HepG2 (cell line): ENCODE measurements around the gene GLB1L. TPM values are rescaled to one million over a fixed set of nuclear protein-coding genes. Genes with fewer than 3 reads are reported as not detected.

Experiments
- DMAP1 ChIP-seq: IDR thresholded peaks from 2 replicates; pipeline ENCODE4 v1.6.1; 2016
- E2F5 ChIP-seq: sonication (generic); formaldehyde crosslinking; conservative IDR thresholded peaks from 2 replicates; pipeline ENCODE4 v1.4.0; 2020; ENCODE audit warnings: missing genetic modification reagents
- GATA4 ChIP-seq: sonication (generic); IDR thresholded peaks from 2 replicates; pipeline ENCODE4 v1.6.1; 2016; ENCODE audit warnings: antibody characterized with exemption, low read depth, borderline replicate concordance
- GTF2F1 ChIP-seq: fragments of 150-350 bp; IDR thresholded peaks from 2 replicates; pipeline ENCODE4 v1.6.1; 2014; ENCODE audit warnings: low read length
- MZF1 ChIP-seq: sonication (generic); formaldehyde crosslinking; IDR thresholded peaks from 2 replicates; pipeline ENCODE4 v1.8.1; 2023; ENCODE audit warnings: mild to moderate bottlenecking, missing genetic modification reagents, borderline replicate concordance
- NRL ChIP-seq: sonication (generic); formaldehyde crosslinking; IDR thresholded peaks from 2 replicates; pipeline ENCODE4 v1.5.0; 2020; ENCODE audit warnings: missing genetic modification reagents, mild to moderate bottlenecking, moderate library complexity, borderline replicate concordance
- SRY ChIP-seq: sonication (generic); formaldehyde crosslinking; IDR thresholded peaks from 2 replicates; pipeline ENCODE4 v1.8.0; 2022; ENCODE audit warnings: mild to moderate bottlenecking, missing genetic modification reagents
- TCF12 ChIP-seq, 2 experiments: fragments of 450-650 bp in 1 of 2; sonication (generic) in 1 of 2; formaldehyde crosslinking in 1 of 2; IDR thresholded peaks; 2 replicates each; pipeline versions ENCODE4 v1.6.1 to v1.8.0; 2017 to 2022; ENCODE audit warnings: antibody characterized with exemption in 1 of 2, mild to moderate bottlenecking in 1 of 2, missing genetic modification reagents in 1 of 2, moderate library complexity in 1 of 2
- TEF ChIP-seq: sonication (generic); formaldehyde crosslinking; IDR thresholded peaks from 2 replicates; pipeline ENCODE4 v1.5.0; 2020; ENCODE audit warnings: missing genetic modification reagents
- ZEB1 ChIP-seq: IDR thresholded peaks from 2 replicates; pipeline ENCODE4 v1.6.1; 2012; ENCODE audit warnings: mild to moderate bottlenecking, low read depth, inconsistent platforms; ENCODE audit not compliant: insufficient replicate concordance
- ZFP62 ChIP-seq: sonication (generic); formaldehyde crosslinking; IDR thresholded peaks from 2 replicates; pipeline ENCODE4 v1.4.0; 2020; ENCODE audit warnings: missing genetic modification reagents
- ZNF12 ChIP-seq: sonication (generic); formaldehyde crosslinking; IDR thresholded peaks from 2 replicates; pipeline ENCODE4 v1.5.0; 2020; ENCODE audit warnings: missing genetic modification reagents
- ZNF235 ChIP-seq: sonication (generic); formaldehyde crosslinking; IDR thresholded peaks from 2 replicates; pipeline ENCODE4 v1.8.1; 2023; ENCODE audit warnings: mild to moderate bottlenecking, missing genetic modification reagents, borderline replicate concordance
- ZNF30 ChIP-seq: sonication (generic); formaldehyde crosslinking; IDR thresholded peaks from 2 replicates; pipeline ENCODE4 v1.5.0; 2020; ENCODE audit warnings: mild to moderate bottlenecking, missing genetic modification reagents
- ZNF44 ChIP-seq: sonication (generic); formaldehyde crosslinking; IDR thresholded peaks from 2 replicates; pipeline ENCODE4 v1.5.1; 2020; ENCODE audit warnings: mild to moderate bottlenecking, missing genetic modification reagents
- polyA plus RNA-seq, 8 experiments: library from polyadenylated mRNA; depleted of rRNA in 3 of 8; stranded (reverse) in 7 of 8; unstranded in 1 of 8; fragments of >200 nt; fragmentation: Illumina TruSeq in 4 of 8; extraction: Trizol in 4 of 8; gene quantifications; 2 replicates each; pipeline versions ENCODE4 v1.2.1 to v1.2.3, GENCODE V29; 2011 to 2016; ENCODE audit warnings: low read depth in 4 of 8, missing spikeins in 1 of 8, mixed read lengths in 1 of 8; ENCODE audit not compliant: insufficient read depth in 1 of 8
- total RNA-seq, 5 experiments: library from RNA; depleted of rRNA; stranded (reverse); fragments of >200 nt; fragmentation: Illumina TruSeq; extraction: Trizol; gene quantifications; 2 replicates each; pipeline ENCODE4 v1.2.3, GENCODE V29; 2016; ENCODE audit warnings: low read depth in 1 of 5
- TF ChIP-seq, protein P1 (sequence below), 2 experiments: sonication (generic) in 1 of 2; formaldehyde crosslinking in 1 of 2; IDR thresholded peaks; 2 replicates each; pipeline versions ENCODE4 v1.4.0 to v1.6.1; 2018 to 2020; ENCODE audit warnings: missing genetic modification reagents in 2 of 2, borderline replicate concordance in 1 of 2, low read depth in 1 of 2, mild to moderate bottlenecking in 1 of 2, missing biosample characterization in 1 of 2
- TF ChIP-seq, protein P2 (sequence below): sonication (generic); formaldehyde crosslinking; IDR thresholded peaks from 2 replicates; pipeline ENCODE4 v1.4.0; 2020; ENCODE audit warnings: low read depth, mild to moderate bottlenecking, missing genetic modification reagents
- TF ChIP-seq, protein P3 (sequence below), 2 experiments: sonication (generic) in 1 of 2; formaldehyde crosslinking in 1 of 2; IDR thresholded peaks; 2 replicates each; pipeline versions ENCODE4 v1.4.0 to v1.6.1; 2016 to 2020; ENCODE audit warnings: borderline replicate concordance in 1 of 2, low read depth in 1 of 2, mild to moderate bottlenecking in 1 of 2, missing genetic modification reagents in 1 of 2

The GLB1L gene
- total and polyA plus RNA-seq, 2 of the 13 experiments (the other 11 are each of a cell fraction or from before 2014, with no cell fraction given): 6.8 to 7.3 TPM

GRCh38 chr2:219207134-219207883 is 37.9 kb downstream of the GLB1L start (continued):
- TF ChIP-seq, protein P1, sequence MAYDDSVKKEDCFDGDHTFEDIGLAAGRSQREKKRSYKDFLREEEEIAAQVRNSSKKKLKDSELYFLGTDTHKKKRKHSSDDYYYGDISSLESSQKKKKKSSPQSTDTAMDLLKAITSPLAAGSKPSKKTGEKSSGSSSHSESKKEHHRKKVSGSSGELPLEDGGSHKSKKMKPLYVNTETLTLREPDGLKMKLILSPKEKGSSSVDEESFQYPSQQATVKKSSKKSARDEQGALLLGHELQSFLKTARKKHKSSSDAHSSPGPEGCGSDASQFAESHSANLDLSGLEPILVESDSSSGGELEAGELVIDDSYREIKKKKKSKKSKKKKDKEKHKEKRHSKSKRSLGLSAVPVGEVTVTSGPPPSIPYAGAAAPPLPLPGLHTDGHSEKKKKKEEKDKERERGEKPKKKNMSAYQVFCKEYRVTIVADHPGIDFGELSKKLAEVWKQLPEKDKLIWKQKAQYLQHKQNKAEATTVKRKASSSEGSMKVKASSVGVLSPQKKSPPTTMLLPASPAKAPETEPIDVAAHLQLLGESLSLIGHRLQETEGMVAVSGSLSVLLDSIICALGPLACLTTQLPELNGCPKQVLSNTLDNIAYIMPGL (CRISPR knock-in tag; IDR thresholded peaks at IDR 0.05; ENCODE audit: borderline replicate concordance in 1 of 2, low read depth in 1 of 2): peak; percentile 21 to 67; a peak in 2 of 4 replicates
- TF ChIP-seq ZEB1 (no peak), GATA4 (no peak), SRY (CRISPR knock-in tag) (peak; percentile 75; the same call in 1 of the 2 replicates), ZFP62 (CRISPR knock-in tag) (no peak), ZNF12 (CRISPR knock-in tag) (0 out of 2 replicates have a peak, but pooled peaks have one; percentile 36), TEF (CRISPR knock-in tag) (no peak), TCF12 (IDR thresholded peaks at IDR 0.05) (no peak), TCF12 (CRISPR knock-in tag; IDR thresholded peaks at IDR 0.05) (no peak), GTF2F1 (no peak), NRL (CRISPR knock-in tag) (peak; percentile 37; the same call in 1 of the 2 replicates), DMAP1 (CRISPR knock-in tag) (peak; percentile 3; the same call in 1 of the 2 replicates), ZNF44 (CRISPR knock-in tag) (peak; percentile 55; the same call in 1 of the 2 replicates), ZNF30 (no peak), ZNF235 (no peak), E2F5 (no peak), MZF1 (no peak; the same call in 1 of the 2 replicates)
- TF ChIP-seq, protein P2, sequence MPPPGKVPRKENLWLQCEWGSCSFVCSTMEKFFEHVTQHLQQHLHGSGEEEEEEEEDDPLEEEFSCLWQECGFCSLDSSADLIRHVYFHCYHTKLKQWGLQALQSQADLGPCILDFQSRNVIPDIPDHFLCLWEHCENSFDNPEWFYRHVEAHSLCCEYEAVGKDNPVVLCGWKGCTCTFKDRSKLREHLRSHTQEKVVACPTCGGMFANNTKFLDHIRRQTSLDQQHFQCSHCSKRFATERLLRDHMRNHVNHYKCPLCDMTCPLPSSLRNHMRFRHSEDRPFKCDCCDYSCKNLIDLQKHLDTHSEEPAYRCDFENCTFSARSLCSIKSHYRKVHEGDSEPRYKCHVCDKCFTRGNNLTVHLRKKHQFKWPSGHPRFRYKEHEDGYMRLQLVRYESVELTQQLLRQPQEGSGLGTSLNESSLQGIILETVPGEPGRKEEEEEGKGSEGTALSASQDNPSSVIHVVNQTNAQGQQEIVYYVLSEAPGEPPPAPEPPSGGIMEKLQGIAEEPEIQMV (CRISPR knock-in tag): peak; percentile 65; the same call in 1 of the 2 replicates
- TF ChIP-seq, protein P3, sequence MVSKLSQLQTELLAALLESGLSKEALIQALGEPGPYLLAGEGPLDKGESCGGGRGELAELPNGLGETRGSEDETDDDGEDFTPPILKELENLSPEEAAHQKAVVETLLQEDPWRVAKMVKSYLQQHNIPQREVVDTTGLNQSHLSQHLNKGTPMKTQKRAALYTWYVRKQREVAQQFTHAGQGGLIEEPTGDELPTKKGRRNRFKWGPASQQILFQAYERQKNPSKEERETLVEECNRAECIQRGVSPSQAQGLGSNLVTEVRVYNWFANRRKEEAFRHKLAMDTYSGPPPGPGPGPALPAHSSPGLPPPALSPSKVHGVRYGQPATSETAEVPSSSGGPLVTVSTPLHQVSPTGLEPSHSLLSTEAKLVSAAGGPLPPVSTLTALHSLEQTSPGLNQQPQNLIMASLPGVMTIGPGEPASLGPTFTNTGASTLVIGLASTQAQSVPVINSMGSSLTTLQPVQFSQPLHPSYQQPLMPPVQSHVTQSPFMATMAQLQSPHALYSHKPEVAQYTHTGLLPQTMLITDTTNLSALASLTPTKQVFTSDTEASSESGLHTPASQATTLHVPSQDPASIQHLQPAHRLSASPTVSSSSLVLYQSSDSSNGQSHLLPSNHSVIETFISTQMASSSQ (IDR thresholded peaks at IDR 0.05; ENCODE audit: low read depth): no peak
- TF ChIP-seq, protein P3 (CRISPR knock-in tag; IDR thresholded peaks at IDR 0.05; ENCODE audit: borderline replicate concordance): 0 out of 2 replicates have a peak, but pooled peaks have one; percentile 6
